ENCODE data around the gene PXYLP1.
A peak's percentile ranks its signal among the peaks of the same experiment; 100 is the strongest.

The PXYLP1 gene

GRCh38 chr3:141255137-141255845 lies 23.7 kb downstream of the PXYLP1 start:
- no peak for DNase-seq (ENCODE audit: low read depth)
- no peak overlapping the region for H3K4me3 ChIP-seq (ENCODE audit: low read depth, low read length)

DNA sequence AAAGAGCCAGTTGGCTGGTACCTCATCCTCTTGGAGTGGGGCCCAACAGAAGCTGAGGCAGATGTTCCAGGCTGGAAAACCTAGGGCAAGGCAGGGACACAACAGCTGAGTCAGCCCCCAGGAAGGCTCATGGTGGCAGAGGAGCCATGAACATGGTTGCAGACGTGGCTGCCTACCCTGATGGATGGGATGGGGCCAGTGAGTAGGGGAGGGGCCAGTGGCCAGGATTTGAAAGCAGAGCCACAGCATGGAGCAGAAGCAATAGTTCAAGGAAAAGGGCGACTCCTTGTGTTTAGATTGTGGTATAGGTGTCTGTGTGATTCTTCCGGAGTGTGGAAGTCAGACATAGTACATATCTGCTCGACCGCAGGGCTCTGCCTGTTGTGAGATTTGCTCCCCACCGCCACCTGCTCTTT lies 24.2 kb downstream of the PXYLP1 start:
- TF ChIP-seq, protein P1, sequence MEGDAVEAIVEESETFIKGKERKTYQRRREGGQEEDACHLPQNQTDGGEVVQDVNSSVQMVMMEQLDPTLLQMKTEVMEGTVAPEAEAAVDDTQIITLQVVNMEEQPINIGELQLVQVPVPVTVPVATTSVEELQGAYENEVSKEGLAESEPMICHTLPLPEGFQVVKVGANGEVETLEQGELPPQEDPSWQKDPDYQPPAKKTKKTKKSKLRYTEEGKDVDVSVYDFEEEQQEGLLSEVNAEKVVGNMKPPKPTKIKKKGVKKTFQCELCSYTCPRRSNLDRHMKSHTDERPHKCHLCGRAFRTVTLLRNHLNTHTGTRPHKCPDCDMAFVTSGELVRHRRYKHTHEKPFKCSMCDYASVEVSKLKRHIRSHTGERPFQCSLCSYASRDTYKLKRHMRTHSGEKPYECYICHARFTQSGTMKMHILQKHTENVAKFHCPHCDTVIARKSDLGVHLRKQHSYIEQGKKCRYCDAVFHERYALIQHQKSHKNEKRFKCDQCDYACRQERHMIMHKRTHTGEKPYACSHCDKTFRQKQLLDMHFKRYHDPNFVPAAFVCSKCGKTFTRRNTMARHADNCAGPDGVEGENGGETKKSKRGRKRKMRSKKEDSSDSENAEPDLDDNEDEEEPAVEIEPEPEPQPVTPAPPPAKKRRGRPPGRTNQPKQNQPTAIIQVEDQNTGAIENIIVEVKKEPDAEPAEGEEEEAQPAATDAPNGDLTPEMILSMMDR (IDR thresholded peaks at IDR 0.05; ENCODE audit: low read depth, low read length), result no peak
- TF ChIP-seq POLR2A (IDR thresholded peaks at IDR 0.05; ENCODE audit: extremely low read depth, insufficient read length) (no peak), MYC (IDR thresholded peaks at IDR 0.05; ENCODE audit: low read depth, low read length) (no peak)
- TF ChIP-seq, protein P2, sequence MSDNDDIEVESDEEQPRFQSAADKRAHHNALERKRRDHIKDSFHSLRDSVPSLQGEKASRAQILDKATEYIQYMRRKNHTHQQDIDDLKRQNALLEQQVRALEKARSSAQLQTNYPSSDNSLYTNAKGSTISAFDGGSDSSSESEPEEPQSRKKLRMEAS (IDR thresholded peaks at IDR 0.05; ENCODE audit: low read depth, low read length), result no peak
- no peak for DNase-seq (ENCODE audit: low read depth)
- no peak overlapping the region for H3K4me3 ChIP-seq (ENCODE audit: low read depth, low read length)

More at GRCh38 chr3:141255137-141255845, 23.7 kb downstream of the PXYLP1 start:
- TF ChIP-seq POLR2A (IDR thresholded peaks at IDR 0.05; ENCODE audit: extremely low read depth, insufficient read length), result no peak
- TF ChIP-seq, protein P2 (IDR thresholded peaks at IDR 0.05; ENCODE audit: low read depth, low read length), result no peak
- TF ChIP-seq, protein P1 (IDR thresholded peaks at IDR 0.05; ENCODE audit: low read depth, low read length), result no peak
- TF ChIP-seq MYC (IDR thresholded peaks at IDR 0.05; ENCODE audit: low read depth, low read length), result no peak

DNA sequence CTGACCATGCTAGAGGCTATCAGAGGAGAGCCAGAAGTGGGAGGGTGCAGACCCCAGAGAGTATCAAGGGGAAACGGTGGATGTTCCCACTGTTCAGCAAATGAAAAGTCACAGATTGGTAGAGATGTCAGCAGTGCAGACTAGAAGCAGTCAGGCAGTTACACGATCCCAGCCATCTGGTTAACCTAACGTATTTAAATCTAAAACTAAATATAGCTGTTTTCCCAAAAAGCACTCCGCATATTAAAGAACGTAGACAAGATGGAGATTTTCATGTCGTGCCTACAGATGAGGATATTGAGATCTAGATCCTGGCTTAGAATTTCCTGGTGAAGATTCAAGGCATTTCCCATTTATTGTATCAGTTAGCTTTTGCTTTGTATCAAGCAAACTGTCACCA lies 25.2 kb downstream of the PXYLP1 start:
- DNase-seq (ENCODE audit: low read depth), result no peak
- no peak overlapping the region for H3K4me3 ChIP-seq (ENCODE audit: low read depth, low read length)
- TF ChIP-seq POLR2A (IDR thresholded peaks at IDR 0.05; ENCODE audit: extremely low read depth, insufficient read length) (no peak), MYC (IDR thresholded peaks at IDR 0.05; ENCODE audit: low read depth, low read length) (no peak)
- TF ChIP-seq, protein P1 (IDR thresholded peaks at IDR 0.05; ENCODE audit: low read depth, low read length), result no peak
- TF ChIP-seq, protein P2 (IDR thresholded peaks at IDR 0.05; ENCODE audit: low read depth, low read length), result no peak

DNA sequence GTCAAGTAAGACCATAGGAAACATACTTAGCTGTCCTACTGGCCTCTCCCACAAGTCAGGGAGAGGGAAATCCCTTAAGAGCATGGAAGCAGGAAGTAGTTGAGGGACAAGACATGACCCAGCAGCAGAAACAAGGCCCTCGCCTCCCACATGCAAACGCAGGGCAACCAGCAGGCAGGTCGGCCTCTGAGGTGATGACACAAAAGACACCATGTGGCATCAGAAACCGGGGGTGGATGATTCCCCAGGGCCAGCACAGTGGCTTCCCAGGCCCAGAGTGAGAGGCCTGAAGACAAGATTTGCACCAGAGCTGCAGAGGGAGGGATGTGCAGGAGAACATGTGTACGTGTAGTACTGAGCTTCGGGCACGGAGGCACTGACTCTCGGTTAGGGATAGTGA lies 26.3 kb downstream of the PXYLP1 start:
- H3K4me3 ChIP-seq (ENCODE audit: low read depth, low read length), result no peak overlapping the region
- TF ChIP-seq POLR2A (IDR thresholded peaks at IDR 0.05; ENCODE audit: extremely low read depth, insufficient read length) (no peak), MYC (IDR thresholded peaks at IDR 0.05; ENCODE audit: low read depth, low read length) (no peak)
- TF ChIP-seq, protein P1 (IDR thresholded peaks at IDR 0.05; ENCODE audit: low read depth, low read length), result no peak
- TF ChIP-seq, protein P2 (IDR thresholded peaks at IDR 0.05; ENCODE audit: low read depth, low read length), result no peak
- peak; percentile 62 for DNase-seq (ENCODE audit: low read depth)

DNA sequence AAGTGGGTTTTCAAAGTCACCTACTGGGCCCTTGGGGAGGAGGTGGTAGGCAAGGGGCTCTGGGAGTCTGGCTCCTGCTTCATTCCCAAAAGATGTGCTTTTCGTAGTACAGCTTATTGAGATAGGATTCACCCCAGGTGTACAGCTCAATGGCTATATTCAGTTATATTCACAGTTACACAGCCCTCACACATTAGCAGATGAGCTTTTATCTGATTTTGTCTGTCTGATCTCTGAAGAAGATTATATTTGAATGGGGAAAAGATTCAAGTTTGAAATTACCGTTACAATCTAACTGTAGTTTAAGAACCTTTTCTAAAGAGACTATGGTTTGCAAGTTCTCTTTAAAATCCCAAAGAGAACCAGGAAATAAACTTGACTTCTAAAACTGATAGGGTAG lies 27.3 kb downstream of the PXYLP1 start:
- TF ChIP-seq, protein P2 (IDR thresholded peaks at IDR 0.05; ENCODE audit: low read depth, low read length), result no peak
- TF ChIP-seq MYC (IDR thresholded peaks at IDR 0.05; ENCODE audit: low read depth, low read length) (no peak), POLR2A (IDR thresholded peaks at IDR 0.05; ENCODE audit: extremely low read depth, insufficient read length) (no peak)
- TF ChIP-seq, protein P1 (IDR thresholded peaks at IDR 0.05; ENCODE audit: low read depth, low read length), result no peak
- no peak overlapping the region for H3K4me3 ChIP-seq (ENCODE audit: low read depth, low read length)
- DNase-seq (ENCODE audit: low read depth), result no peak

Measured in NB4 (cell line).